ENCODE results near the gene PCDHGA7.
"Not testable (repeated sequence)": the region's sequence is repeated elsewhere in the genome, so short reads cannot be mapped to it uniquely, and the experiment has no call there.

PCDHGA7 gene

DNA sequence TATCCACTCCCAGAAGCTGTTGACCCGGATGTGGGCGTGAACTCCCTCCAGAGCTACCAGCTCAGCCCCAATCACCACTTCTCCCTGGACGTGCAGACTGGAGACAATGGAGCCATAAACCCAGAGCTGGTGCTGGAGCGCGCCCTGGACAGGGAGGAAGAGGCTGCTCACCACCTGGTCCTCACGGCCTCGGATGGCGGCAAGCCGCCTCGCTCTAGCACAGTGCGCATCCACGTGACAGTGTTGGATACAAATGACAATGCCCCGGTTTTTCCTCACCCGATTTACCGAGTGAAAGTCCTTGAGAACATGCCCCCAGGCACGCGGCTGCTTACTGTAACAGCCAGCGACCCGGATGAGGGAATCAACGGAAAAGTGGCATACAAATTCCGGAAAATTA, 10.7 kb downstream of the PCDHGA7 start:
- in situ Hi-C loops (cut with HindIII; ENCODE audit: low pct_ligation_motif_present, low pct_unique_long_range_greater_than_20kb, low sequenced_read_pairs) = no loop called here
- no peak for DNase-seq

DNA sequence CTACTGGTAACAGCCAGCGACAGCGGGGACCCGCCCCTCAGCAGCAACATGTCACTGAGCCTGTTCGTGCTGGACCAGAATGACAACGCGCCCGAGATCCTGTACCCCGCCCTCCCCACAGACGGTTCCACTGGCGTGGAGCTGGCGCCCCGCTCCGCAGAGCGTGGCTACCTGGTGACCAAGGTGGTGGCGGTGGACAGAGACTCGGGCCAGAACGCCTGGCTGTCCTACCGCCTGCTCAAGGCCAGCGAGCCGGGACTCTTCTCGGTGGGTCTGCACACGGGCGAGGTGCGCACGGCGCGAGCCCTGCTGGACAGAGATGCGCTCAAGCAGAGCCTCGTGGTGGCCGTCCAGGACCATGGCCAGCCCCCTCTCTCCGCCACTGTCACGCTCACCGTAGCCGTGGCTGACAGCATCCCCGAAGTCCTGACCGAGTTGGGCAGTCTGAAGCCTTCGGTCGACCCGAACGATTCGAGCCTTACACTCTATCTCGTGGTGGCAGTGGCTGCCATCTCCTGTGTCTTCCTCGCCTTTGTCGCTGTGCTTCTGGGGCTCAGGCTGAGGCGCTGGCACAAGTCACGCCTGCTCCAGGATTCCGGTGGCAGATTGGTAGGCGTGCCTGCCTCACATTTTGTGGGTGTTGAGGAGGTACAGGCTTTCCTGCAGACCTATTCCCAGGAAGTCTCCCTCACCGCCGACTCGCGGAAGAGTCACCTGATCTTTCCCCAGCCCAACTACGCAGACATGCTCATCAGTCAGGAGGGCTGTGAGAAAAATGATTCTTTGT, 12.1 kb downstream of the PCDHGA7 start:
- in situ Hi-C loops (cut with HindIII; ENCODE audit: low pct_ligation_motif_present, low pct_unique_long_range_greater_than_20kb, low sequenced_read_pairs); DNase-seq: not testable (repeated sequence)

DNA sequence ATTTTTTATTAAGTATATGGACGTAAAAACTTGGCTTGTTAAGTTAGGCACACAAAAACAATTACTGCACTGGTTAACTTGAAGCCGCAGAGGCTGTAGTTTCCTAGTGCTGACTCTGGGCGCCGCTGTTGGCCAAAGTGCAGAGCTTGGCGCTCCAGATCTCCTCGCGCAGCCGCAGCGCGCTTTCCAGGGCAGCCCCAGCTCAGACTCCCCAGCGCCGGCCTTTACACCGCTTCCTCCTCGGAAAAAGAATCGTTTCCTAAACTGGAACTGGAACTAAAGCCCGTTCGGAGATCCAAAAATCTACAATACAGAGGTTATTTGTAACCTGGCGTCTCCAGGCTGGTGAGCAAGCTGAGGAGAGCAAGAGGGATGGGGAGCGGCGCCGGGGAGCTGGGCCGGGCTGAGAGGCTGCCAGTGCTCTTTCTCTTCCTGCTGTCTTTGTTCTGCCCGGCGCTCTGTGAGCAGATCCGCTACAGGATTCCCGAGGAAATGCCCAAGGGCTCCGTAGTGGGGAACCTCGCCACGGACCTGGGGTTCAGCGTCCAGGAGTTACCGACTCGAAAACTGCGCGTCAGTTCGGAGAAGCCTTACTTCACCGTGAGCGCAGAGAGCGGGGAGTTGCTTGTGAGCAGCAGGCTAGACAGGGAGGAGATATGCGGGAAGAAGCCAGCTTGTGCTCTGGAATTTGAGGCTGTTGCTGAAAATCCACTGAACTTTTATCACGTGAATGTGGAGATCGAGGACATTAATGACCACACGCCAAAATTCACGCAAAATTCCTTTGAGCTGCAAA, 15.4 kb downstream of the PCDHGA7 start, which contains the start of gene PCDHGB5:
Gene PCDHGB5, plus strand, starts transcription at position 192 of the 796 bp plus-strand sequence. Its CDS starts 181 bp downstream, at position 373.
- DNase-seq; in situ Hi-C loops (cut with HindIII; ENCODE audit: low pct_ligation_motif_present, low pct_unique_long_range_greater_than_20kb, low sequenced_read_pairs): not testable (repeated sequence)

DNA sequence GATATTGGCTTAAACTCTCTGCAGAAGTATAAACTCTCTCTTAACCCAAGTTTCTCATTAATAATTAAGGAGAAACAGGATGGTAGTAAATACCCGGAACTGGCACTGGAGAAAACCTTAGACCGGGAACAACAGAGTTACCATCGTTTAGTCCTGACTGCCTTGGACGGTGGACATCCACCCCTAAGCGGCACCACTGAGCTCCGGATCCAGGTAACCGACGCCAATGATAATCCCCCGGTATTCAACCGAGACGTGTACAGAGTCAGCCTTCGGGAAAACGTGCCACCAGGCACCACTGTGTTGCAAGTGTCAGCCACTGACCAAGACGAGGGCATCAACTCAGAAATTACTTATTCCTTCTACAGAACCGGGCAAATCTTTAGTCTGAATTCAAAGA, 16.1 kb downstream of the PCDHGA7 start:
- DNase-seq = no peak
- in situ Hi-C loops (cut with HindIII; ENCODE audit: low pct_ligation_motif_present, low pct_unique_long_range_greater_than_20kb, low sequenced_read_pairs) = no loop called here

DNA sequence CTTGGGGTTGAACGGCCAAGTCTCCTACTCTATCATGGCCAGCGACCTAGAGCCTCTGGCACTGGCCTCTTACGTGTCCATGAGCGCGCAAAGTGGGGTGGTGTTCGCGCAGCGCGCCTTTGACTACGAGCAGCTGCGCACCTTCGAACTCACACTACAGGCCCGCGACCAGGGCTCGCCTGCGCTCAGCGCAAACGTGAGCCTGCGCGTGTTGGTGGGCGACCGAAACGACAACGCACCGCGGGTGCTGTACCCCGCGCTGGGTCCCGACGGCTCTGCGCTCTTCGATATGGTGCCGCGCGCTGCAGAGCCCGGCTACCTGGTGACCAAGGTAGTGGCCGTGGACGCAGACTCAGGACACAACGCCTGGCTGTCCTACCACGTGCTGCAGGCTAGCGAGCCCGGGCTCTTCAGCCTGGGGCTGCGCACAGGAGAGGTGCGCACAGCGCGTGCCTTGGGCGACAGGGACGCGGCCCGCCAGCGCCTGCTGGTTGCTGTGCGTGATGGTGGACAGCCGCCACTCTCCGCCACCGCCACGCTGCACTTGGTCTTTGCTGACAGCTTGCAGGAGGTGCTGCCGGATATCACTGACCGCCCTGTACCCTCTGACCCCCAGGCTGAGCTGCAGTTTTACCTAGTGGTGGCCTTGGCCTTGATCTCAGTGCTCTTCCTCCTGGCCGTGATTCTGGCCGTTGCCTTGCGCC, 17.2 kb downstream of the PCDHGA7 start:
- in situ Hi-C loops (cut with HindIII; ENCODE audit: low pct_ligation_motif_present, low pct_unique_long_range_greater_than_20kb, low sequenced_read_pairs) = no loop called here
- DNase-seq = no peak

DNA sequence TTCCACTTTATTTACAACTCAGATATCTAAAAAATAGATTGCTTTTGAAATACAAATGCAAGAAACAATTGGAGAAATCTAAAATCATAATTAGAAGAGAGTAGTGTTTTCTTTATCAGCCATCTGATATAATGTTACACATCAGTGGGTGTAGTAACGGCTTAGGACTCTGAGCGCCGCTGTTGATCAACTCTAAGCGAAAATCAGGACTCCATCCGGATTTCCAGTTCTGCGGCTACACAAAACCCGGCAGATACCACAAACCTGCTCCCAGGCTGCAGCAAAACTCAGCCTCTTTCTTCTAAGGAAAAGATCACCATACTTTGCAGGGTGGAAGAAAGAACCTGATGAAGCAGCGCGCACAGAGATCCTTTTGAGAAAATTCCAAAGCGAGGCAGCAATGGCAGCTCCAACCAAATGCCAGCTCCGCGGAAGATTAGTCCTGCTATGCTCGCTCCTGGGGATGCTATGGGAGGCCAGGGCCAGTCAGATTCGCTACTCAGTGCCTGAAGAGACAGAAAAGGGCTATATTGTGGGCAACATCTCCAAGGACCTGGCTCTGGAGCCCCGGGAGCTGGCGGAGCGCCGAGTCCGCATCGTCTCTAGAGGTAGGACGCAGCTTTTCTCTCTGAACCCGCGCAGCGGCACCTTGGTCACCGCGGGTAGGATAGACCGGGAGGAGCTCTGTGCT, 20.2 kb downstream of the PCDHGA7 start, which contains the start of gene PCDHGA9:
Gene PCDHGA9, plus strand, starts transcription at position 226 of the 691 bp plus-strand sequence. Its CDS starts 175 bp downstream, at position 401.
- DNase-seq = no peak
- in situ Hi-C loops (cut with HindIII; ENCODE audit: low pct_ligation_motif_present, low pct_unique_long_range_greater_than_20kb, low sequenced_read_pairs) = no loop called here

DNA sequence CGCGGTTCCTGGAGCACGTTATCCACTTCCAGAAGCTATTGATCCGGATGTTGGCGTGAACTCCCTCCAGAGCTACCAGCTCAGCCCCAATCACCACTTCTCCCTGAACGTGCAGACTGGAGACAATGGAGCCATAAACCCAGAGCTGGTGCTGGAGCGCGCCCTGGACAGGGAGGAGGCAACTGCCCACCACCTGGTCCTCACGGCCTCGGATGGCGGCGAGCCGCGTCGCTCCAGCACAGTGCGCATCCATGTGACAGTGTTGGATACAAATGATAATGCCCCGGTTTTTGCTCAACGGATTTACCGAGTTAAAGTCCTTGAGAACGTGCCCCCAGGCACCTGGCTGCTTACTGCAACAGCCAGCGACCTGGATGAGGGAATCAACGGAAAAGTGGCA, 20.8 kb downstream of the PCDHGA7 start:
- in situ Hi-C loops (cut with HindIII; ENCODE audit: low pct_ligation_motif_present, low pct_unique_long_range_greater_than_20kb, low sequenced_read_pairs) = no loop called here
- DNase-seq = no peak

DNA sequence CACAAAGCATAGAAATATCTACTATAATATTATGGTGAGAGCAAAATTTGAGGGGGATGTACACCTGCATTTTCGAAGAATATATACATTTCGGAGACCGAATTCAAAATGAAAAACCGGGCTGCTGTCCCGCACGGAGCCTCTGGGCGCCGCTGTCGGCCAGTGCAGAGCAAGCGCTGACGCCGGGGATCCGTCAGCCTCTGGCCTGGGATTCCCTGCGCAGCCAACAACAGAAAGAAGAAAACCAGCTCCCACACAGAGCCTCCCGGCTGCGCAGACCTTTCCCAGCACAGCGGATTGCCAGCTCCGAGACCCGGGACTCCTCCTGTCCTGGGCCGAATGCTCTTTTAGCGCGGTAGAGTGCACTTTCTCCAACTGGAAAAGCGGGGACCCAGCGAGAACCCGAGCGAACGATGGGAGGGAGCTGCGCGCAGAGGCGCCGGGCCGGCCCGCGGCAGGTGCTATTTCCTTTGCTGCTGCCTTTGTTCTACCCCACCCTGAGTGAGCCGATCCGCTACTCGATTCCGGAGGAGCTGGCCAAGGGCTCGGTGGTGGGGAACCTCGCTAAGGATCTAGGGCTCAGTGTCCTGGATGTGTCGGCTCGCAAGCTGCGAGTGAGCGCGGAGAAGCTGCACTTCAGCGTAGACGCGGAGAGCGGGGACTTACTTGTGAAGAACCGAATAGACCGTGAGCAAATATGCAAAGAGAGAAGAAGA, 25.4 kb downstream of the PCDHGA7 start, which contains the start of gene PCDHGB6:
Gene PCDHGB6, plus strand, starts transcription at position 232 of the 716 bp plus-strand sequence. Its CDS starts 182 bp downstream, at position 414.
- in situ Hi-C loops (cut with HindIII; ENCODE audit: low pct_ligation_motif_present, low pct_unique_long_range_greater_than_20kb, low sequenced_read_pairs); DNase-seq: not testable (repeated sequence)

DNA sequence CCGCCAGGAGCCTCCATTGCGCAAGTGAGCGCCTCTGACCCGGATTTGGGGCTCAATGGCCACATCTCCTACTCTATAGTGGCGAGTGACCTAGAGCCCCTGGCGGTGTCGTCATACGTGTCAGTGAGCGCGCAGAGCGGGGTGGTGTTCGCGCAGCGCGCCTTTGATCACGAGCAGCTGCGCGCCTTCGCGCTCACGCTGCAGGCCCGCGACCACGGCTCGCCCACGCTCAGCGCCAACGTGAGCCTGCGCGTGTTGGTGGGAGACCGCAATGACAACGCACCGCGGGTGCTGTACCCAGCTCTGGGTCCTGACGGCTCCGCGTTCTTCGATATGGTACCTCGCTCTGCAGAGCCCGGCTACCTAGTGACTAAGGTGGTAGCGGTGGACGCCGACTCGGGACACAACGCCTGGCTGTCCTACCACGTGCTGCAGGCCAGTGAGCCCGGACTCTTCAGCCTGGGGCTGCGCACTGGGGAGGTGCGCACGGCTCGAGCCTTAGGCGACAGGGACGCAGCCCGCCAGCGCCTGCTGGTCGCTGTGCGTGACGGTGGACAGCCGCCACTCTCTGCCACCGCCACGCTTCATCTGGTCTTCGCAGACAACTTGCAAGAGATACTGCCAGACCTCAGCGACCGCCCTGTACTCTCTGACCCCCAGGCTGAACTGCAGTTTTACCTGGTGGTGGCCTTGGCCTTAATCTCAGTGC, 27.2 kb downstream of the PCDHGA7 start:
- no peak for DNase-seq
- in situ Hi-C loops (cut with HindIII; ENCODE audit: low pct_ligation_motif_present, low pct_unique_long_range_greater_than_20kb, low sequenced_read_pairs) = no loop called here

DNA sequence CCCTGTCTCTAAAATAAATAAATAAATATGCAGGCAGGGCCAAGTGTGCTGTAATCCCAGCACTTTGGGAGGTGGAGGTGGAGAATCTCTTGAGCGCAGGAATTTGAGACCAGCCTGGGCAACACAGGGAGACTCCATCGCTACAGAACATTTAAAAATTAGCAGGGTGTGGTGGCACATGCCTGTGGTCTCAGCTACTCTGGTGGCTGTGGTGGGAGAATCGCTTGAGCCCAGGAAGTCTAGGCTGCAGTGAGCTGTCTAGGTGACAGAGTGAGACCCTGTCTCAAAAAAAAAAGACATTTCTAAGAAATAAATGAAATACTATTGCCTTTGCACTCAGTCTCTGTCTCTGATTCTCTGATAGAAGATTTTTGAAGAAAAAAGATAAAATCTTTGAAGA, 29.0 kb downstream of the PCDHGA7 start:
- no peak for DNase-seq
- in situ Hi-C loops (cut with HindIII; ENCODE audit: low pct_ligation_motif_present, low pct_unique_long_range_greater_than_20kb, low sequenced_read_pairs) = no loop called here

DNA sequence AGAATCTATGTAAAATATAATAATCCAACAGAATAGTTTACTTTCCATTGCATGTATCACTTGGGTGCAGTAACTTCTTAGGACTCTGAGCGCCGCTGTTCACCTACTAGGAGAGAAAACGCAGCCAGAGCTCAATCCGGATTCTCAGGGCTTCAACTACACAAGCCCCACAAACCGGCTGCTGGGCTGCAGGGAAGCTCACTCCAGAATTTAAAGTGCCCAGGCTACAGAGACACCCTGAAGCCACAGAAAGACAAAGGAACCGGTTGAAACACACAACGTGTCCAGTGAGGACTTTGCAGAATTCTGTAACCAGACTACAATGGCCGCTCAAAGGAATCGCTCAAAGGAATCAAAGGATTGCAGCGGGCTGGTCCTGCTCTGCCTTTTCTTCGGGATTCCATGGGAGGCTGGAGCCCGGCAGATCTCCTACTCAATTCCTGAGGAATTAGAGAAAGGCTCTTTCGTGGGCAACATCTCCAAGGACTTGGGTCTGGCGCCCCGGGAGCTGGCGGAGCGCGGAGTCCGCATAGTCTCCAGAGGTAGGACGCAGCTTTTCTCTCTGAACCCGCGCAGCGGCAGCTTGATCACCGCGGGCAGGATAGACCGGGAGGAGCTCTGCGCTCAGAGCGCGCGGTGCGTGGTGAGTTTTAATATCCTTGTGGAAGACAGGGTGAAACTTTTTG, 30.5 kb downstream of the PCDHGA7 start, which contains the start of gene PCDHGA10:
Gene PCDHGA10, plus strand, starts transcription at position 134 of the 686 bp plus-strand sequence. Its CDS starts 189 bp downstream, at position 323.
- in situ Hi-C loops (cut with HindIII; ENCODE audit: low pct_ligation_motif_present, low pct_unique_long_range_greater_than_20kb, low sequenced_read_pairs) = no loop called here
- DNase-seq = peak; percentile 17

DNA sequence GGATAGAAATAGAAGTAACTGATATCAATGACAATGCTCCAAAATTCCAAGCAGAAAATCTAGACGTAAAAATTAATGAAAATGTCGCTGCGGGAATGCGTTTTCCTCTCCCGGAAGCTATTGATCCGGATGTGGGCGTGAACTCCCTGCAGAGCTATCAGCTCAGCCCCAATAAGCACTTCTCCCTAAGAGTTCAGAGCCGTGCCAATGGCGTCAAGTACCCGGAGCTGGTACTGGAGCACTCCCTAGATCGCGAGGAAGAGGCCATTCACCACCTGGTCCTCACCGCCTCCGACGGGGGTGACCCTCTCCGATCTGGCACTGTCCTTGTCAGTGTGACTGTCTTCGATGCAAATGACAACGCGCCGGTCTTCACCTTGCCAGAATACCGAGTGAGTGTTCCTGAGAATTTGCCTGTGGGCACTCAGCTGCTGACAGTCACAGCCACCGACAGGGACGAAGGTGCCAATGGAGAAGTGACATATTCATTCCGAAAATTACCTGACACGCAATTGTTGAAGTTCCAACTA, 31.1 kb downstream of the PCDHGA7 start:
- DNase-seq = no peak
- in situ Hi-C loops (cut with HindIII; ENCODE audit: low pct_ligation_motif_present, low pct_unique_long_range_greater_than_20kb, low sequenced_read_pairs) = no loop called here

DNA sequence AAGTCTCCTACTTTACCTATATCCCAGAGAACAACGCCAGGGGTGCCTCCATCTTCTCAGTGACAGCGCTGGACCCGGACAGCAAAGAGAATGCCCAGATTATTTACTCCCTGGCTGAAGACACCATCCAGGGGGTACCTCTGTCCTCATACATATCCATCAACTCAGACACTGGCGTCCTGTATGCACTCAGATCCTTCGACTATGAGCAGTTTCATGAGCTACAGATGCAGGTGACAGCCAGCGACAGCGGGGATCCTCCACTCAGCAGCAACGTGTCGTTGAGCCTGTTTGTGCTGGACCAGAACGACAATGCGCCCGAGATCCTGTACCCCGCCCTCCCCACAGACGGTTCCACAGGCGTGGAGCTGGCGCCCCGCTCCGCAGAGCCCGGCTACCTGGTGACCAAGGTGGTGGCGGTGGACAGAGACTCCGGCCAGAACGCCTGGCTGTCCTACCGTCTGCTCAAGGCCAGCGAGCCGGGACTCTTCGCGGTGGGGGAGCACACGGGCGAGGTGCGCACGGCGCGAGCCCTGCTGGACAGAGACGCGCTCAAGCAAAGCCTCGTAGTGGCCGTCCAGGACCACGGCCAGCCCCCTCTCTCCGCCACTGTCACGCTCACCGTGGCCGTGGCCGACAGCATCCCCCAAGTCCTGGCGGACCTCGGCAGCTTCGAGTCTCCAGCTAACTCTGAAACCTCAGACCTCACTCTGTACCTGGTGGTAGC, 32.2 kb downstream of the PCDHGA7 start:
- in situ Hi-C loops (cut with HindIII; ENCODE audit: low pct_ligation_motif_present, low pct_unique_long_range_greater_than_20kb, low sequenced_read_pairs); DNase-seq: not testable (repeated sequence)

DNA sequence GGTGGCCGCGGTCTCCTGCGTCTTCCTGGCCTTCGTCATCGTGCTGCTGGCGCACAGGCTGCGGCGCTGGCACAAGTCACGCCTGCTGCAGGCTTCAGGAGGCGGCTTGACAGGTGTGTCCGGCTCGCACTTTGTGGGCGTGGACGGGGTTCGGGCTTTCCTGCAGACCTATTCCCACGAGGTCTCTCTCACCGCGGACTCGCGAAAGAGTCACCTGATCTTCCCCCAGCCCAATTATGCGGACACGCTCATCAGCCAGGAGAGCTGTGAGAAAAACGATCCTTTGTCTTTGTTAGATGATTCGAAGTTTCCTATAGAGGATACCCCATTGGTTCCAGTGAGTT, 32.7 kb downstream of the PCDHGA7 start:
- DNase-seq; in situ Hi-C loops (cut with HindIII; ENCODE audit: low pct_ligation_motif_present, low pct_unique_long_range_greater_than_20kb, low sequenced_read_pairs): not testable (repeated sequence)

DNA sequence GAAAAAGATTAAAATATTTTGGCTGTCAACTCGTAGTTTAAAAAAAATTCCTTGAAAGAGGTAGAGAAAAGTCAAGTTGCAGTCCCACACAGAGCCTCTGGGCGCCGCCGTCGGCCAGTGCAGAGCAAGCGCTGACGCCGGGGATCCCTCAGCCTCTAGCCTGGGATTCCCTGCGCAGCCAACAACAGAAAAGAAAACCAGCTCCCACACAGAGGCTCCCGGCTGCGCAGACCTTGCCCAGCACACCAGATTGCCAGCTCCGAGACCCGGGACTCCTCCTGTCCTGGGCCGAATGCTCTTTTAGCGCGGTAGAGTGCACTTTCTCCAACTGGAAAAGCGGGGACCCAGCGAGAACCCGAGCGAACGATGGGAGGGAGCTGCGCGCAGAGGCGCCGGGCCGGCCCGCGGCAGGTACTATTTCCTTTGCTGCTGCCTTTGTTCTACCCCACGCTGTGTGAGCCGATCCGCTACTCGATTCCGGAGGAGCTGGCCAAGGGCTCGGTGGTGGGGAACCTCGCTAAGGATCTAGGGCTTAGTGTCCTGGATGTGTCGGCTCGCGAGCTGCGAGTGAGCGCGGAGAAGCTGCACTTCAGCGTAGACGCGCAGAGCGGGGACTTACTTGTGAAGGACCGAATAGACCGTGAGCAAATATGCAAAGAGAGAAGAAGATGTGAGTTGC, 35.1 kb downstream of the PCDHGA7 start, which contains the start of gene PCDHGB7:
Gene PCDHGB7, plus strand, starts transcription at position 184 of the 679 bp plus-strand sequence. Its CDS starts 183 bp downstream, at position 367.
- in situ Hi-C loops (cut with HindIII; ENCODE audit: low pct_ligation_motif_present, low pct_unique_long_range_greater_than_20kb, low sequenced_read_pairs) = not testable (repeated sequence)
- DNase-seq = peak; percentile 78
